SU-DHL-6 (cell line): Measurements from ENCODE around the gene C3.
"Not testable (repeated sequence)": the region's sequence is repeated elsewhere in the genome, so short reads cannot be mapped to it uniquely, and the experiment has no call there.

Experiments
- H2AFZ ChIP-seq: fragments of 200-600 bp; sonication (generic); 2 replicates; pipeline ENCODE4 v1.6.1; 2014; ENCODE audit warnings: low read depth, mild to moderate bottlenecking, moderate library complexity, mixed read lengths, antibody characterized with exemption, low read length; ENCODE audit not compliant: severe bottlenecking
- H3F3A ChIP-seq: fragments of 200-600 bp; shearing (Covaris generic); 2 replicates; pipeline ENCODE4 v1.6.0; 2016; ENCODE audit warnings: antibody characterized with exemption, mild to moderate bottlenecking; ENCODE audit not compliant: insufficient read depth
- H3K27ac ChIP-seq: fragments of 200-600 bp; sonication (generic); 2 replicates; pipeline ENCODE4 v1.5.1; 2016; ENCODE audit warnings: low read depth, mild to moderate bottlenecking, low read length, moderate library complexity, mixed read lengths
- H3K27me3 ChIP-seq: fragments of 200-600 bp; sonication (generic), shearing (Covaris generic); 2 replicates; pipeline ENCODE4 v1.6.0; 2014; ENCODE audit warnings: mild to moderate bottlenecking, low read length
- H3K36me3 ChIP-seq: fragments of 200-600 bp; sonication (generic); 2 replicates; pipeline ENCODE4 v1.6.1; 2014; ENCODE audit warnings: mild to moderate bottlenecking, low read length, mixed read lengths
- H3K4me2 ChIP-seq: fragments of 300-600, 200-600 bp; shearing (Covaris generic), sonication (generic); 2 replicates; pipeline ENCODE4 v1.6.0; 2014; ENCODE audit warnings: low read length, low read depth, mild to moderate bottlenecking; ENCODE audit not compliant: poor library complexity, severe bottlenecking
- H3K4me3 ChIP-seq: fragments of 200-600 bp; sonication (generic); 2 replicates; pipeline ENCODE4 v1.5.1; 2014; ENCODE audit warnings: antibody characterized with exemption, low read length, mild to moderate bottlenecking, mixed read lengths; ENCODE audit not compliant: insufficient read depth, poor library complexity, severe bottlenecking
- H3K79me2 ChIP-seq: fragments of 200-600 bp; sonication (generic); 2 replicates; pipeline ENCODE4 v1.6.1; 2014; ENCODE audit warnings: mild to moderate bottlenecking, low read length, moderate library complexity; ENCODE audit not compliant: insufficient read depth
- H3K9ac ChIP-seq: fragments of 200-600 bp; sonication (generic); 2 replicates; pipeline ENCODE4 v1.7.0; 2014; ENCODE audit warnings: mild to moderate bottlenecking, low read length
- H3K9me2 ChIP-seq: fragments of 200-600 bp; sonication (generic); replicated peaks from 2 replicates; pipeline ENCODE4 v1.6.1; 2014; ENCODE audit warnings: low read length; ENCODE audit not compliant: insufficient read depth
- H3K9me3 ChIP-seq: fragments of 200-600 bp; sonication (generic); 2 replicates; pipeline ENCODE4 v1.6.1; 2014; ENCODE audit warnings: low read length, mixed read lengths; ENCODE audit not compliant: insufficient read depth
- H4K20me1 ChIP-seq: fragments of 200-600 bp; sonication (generic); 2 replicates; pipeline ENCODE4 v1.6.1; 2014; ENCODE audit warnings: low read depth, mild to moderate bottlenecking, antibody characterized with exemption, low read length, moderate library complexity, mixed read lengths
- EZH2phosphoT487 ChIP-seq: fragments of 200-600 bp; sonication (generic), shearing (Covaris generic); conservative IDR thresholded peaks from 2 replicates; pipeline ENCODE4 v1.6.1; 2018; ENCODE audit warnings: mild to moderate bottlenecking, antibody characterized with exemption, low read length, moderate library complexity, mixed read lengths
- TF ChIP-seq, protein P1 (sequence below): fragments of 200-600 bp; sonication (generic); IDR thresholded peaks from one replicate; pipeline ENCODE4 v1.5.1; 2017; ENCODE audit warnings: antibody characterized with exemption, mild to moderate bottlenecking, low read length, moderate library complexity; ENCODE audit not compliant: insufficient read depth, poor library complexity, severe bottlenecking

The C3 gene

DNA sequence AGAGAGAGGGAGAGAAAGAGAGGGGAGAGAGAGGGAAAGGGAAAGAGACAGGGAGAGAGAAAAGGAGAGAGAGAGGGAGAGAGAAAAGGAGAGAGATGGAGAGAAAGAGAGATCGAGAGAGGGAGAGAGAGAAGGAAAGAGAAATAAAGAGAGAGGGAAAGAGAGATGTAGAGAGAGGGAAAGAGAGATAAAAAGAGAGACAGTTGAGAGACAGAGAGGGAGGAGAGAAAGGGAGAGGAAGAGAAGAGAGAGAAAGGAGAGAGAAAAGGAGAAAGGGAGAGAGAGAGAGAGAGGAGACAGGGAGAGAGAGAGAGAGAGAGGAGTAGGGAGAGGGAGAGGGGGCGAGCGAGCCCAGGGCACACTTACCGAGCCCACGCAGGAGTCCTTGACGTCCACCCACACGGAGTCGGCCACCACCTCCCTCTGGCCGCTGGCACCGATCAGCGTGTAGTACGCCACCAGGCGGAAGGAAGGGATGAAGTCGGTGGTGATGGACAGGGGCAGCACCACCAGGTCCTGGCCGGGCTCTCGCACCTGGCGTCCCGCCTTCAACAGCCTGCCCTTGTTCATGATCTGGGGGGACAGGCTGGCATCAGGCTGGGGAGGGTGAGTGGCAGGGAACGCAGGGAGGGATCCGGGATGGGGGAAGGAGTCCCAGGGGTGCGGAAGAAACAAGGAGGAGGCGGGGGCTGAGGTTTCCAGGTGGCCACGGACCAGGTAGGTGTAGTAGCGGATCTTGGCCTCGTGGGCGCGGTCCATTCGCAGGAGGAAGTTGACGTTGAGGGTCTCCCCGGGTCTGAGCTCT lies 10.0 kb downstream of the C3 start:
- no peaks in the 10 kb centered on the region for H3K79me2 ChIP-seq
- H3K27ac ChIP-seq = no peak overlapping the region

DNA sequence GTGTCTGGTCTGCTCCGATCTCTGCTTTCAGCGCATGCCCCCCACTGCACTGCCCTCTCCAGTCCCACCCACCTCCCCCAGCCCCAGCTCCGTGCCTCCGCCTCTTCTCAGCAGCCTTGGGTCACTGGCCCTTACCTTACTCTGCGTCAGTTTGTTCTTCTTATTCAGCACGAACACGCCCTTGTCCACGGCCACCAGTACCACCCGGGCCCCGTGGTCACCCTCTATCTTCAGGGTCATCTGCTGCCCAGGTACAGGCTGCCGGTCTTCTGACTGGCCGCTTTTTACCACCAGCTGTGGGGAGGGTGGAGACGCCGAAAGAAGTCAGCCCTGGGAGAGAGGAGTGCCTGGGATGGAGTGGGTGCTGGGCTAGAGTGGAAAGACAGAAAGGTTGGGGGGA lies 10.9 kb downstream of the C3 start:
- Histone ChIP-seq H3K27me3 (no peaks in the 10 kb centered on the region), H3K9me2 (no peaks in the 10 kb centered on the region), H4K20me1 (no peaks in the 10 kb centered on the region), H3K4me2 (no peak overlapping the region), H3K9ac (no peak overlapping the region), H3K79me2 (no peaks in the 10 kb centered on the region), H3K4me3 (no peak overlapping the region), H3F3A (no peaks in the 10 kb centered on the region), H2AFZ (no peak overlapping the region), H3K36me3 (no peaks in the 10 kb centered on the region), H3K27ac (no peak overlapping the region), H3K9me3 (no peaks in the 10 kb centered on the region)
- TF ChIP-seq, protein P1, sequence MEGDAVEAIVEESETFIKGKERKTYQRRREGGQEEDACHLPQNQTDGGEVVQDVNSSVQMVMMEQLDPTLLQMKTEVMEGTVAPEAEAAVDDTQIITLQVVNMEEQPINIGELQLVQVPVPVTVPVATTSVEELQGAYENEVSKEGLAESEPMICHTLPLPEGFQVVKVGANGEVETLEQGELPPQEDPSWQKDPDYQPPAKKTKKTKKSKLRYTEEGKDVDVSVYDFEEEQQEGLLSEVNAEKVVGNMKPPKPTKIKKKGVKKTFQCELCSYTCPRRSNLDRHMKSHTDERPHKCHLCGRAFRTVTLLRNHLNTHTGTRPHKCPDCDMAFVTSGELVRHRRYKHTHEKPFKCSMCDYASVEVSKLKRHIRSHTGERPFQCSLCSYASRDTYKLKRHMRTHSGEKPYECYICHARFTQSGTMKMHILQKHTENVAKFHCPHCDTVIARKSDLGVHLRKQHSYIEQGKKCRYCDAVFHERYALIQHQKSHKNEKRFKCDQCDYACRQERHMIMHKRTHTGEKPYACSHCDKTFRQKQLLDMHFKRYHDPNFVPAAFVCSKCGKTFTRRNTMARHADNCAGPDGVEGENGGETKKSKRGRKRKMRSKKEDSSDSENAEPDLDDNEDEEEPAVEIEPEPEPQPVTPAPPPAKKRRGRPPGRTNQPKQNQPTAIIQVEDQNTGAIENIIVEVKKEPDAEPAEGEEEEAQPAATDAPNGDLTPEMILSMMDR = no peak
- no peak for TF ChIP-seq EZH2phosphoT487

More for the DNA sequence above, 10.0 kb downstream of the C3 start:
- H3K9me3 ChIP-seq = no peaks in the 10 kb centered on the region
- no peaks in the 10 kb centered on the region for H3K9me2 ChIP-seq
- no peak overlapping the region for H2AFZ ChIP-seq
- TF ChIP-seq, protein P1 = no peak
- no peak for TF ChIP-seq EZH2phosphoT487
- no peaks in the 10 kb centered on the region for H4K20me1 ChIP-seq
- no peak overlapping the region for H3K4me2 ChIP-seq
- H3K27me3 ChIP-seq = no peaks in the 10 kb centered on the region
- H3K36me3 ChIP-seq = no peaks in the 10 kb centered on the region
- no peak overlapping the region for H3K9ac ChIP-seq
- no peaks in the 10 kb centered on the region for H3F3A ChIP-seq
- no peak overlapping the region for H3K4me3 ChIP-seq

DNA sequence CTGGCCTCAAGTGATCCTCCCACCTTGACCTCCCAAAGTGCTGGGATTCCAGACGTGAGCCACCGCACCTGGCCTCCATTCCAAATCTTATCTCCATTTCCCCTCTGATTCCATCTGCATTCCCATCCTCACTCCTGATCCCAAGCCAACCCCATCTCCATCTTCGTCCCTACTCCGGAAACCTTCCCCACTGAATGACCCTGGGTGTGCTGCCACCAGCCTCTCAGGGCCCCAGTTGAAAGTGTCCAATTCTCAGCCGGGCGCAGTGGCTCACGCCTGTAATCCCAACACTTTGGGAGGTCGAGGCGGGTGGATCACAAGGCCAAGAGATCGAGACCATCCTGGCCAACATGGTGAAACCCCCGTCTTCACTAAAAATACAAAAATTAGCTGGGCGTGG lies 11.5 kb downstream of the C3 start:
- not testable (repeated sequence) for H3K79me2 ChIP-seq, H2AFZ ChIP-seq, H3K9me2 ChIP-seq, H3K9ac ChIP-seq, H3K9me3 ChIP-seq, H3K4me2 ChIP-seq, H3K27me3 ChIP-seq, H3F3A ChIP-seq, H4K20me1 ChIP-seq, H3K27ac ChIP-seq, H3K36me3 ChIP-seq, H3K4me3 ChIP-seq

DNA sequence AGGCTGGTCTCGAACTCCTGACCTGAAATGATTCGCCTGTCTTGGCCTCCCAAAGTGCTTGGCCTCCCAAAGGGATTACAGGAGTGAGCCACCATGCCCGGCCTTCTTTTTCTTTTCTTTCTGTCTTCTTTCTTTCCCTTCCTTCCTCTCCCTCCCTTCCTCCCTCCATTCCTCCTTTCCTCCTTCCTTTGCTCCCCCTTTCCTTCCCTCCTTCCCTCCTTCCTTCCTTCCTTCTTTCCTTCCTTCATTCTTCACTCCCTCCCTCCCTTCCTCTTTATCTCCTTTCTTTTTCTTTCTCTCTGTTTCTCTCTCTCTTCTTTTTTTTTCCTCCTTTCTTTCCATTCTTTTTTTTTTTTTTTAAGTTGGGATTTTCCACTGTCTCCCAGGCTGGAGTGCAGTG lies 12.1 kb downstream of the C3 start:
- Histone ChIP-seq H3K4me2 (no peak overlapping the region), H2AFZ (no peak overlapping the region), H3K9me3 (no peaks in the 10 kb centered on the region), H3K9ac (no peak overlapping the region), H3K27me3 (no peaks in the 10 kb centered on the region), H3K27ac (no peak overlapping the region), H3K36me3 (no peaks in the 10 kb centered on the region), H3K4me3 (no peak overlapping the region), H3K9me2 (no peaks in the 10 kb centered on the region), H3F3A (no peaks in the 10 kb centered on the region), H3K79me2 (no peaks in the 10 kb centered on the region), H4K20me1 (no peaks in the 10 kb centered on the region)
- TF ChIP-seq, protein P1 = no peak
- no peak for TF ChIP-seq EZH2phosphoT487
